ENCODE measurements around the gene CWF19L2. TPM values are rescaled to one million over a fixed set of nuclear protein-coding genes. Genes with fewer than 3 reads are reported as not detected.

The CWF19L2 gene
- total RNA-seq, 1 donor from 2014 or later, result 14.6 TPM

DNA sequence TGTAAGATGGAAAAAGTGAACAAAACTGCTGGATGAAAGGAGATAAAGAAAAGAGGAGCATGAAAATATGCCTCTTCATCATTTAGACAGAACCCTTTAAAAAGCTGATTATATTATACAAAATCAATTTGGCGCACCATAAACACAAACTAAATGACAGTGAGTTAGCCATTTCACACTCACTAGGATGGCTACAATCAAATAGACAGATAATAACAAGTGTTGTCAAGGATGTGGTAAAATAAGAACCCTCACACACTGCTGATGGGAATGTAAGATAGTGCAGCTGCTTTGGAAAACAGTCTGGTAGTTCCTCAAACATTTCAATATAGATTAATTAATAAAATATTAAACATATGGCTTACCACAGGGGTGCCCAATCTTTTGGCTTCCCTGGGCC is 99.7 kb downstream of the CWF19L2 start:
- intact Hi-C loops (cut with micrococcal nuclease), result no loop called here
- Mint-ChIP-seq H3K4me3 (ENCODE audit: low read depth) (no peak overlapping the region), H3K27me3 (ENCODE audit: low read depth) (no peaks in the 10 kb centered on the region), H3K4me1 (ENCODE audit: low read depth) (no peaks in the 10 kb centered on the region), H3K36me3 (ENCODE audit: low read depth) (peaks cover 11% of the 10 kb centered on the region), H3K9me3 (peaks cover 15% of the 10 kb centered on the region), H3K27ac (no peak overlapping the region)
- no peak for DNase-seq (ENCODE audit: low spot score)

GRCh38 chr11:107354780-107355179 is 102.8 kb downstream of the CWF19L2 start:
- H3K9me3 Mint-ChIP-seq, result peaks cover 4% of the 10 kb centered on the region
- no peak overlapping the region for H3K27ac Mint-ChIP-seq
- no peaks in the 10 kb centered on the region for H3K4me1 Mint-ChIP-seq (ENCODE audit: low read depth)
- H3K36me3 Mint-ChIP-seq (ENCODE audit: low read depth), result peaks cover 7% of the 10 kb centered on the region
- intact Hi-C loops (cut with micrococcal nuclease), result no loop called here
- no peak overlapping the region for H3K4me3 Mint-ChIP-seq (ENCODE audit: low read depth)
- no peaks in the 10 kb centered on the region for H3K27me3 Mint-ChIP-seq (ENCODE audit: low read depth)
- no peak for DNase-seq (ENCODE audit: low spot score)

DNA sequence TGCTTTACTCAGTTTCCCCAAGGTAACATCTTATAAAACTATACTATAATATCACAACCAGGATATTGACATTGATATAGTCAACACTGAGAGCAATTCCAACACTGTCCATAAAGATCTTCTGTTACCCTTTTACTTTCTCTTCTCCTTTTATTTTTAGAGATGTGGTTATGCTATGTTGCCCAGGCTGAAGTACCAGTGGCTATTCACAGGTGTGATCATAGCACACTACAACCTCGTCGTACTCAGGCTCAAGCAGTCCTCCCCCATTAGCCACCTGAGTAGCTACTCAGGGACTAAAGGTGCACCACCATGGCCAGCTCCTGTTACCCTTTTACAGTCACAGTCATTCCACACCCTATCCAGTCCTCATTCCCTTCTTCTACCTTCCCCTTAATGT is 119.7 kb downstream of the CWF19L2 start:
- intact Hi-C loops (cut with micrococcal nuclease), result no loop called here
- Mint-ChIP-seq H3K9me3 (no peaks in the 10 kb centered on the region), H3K4me1 (ENCODE audit: low read depth) (no peaks in the 10 kb centered on the region), H3K27me3 (ENCODE audit: low read depth) (no peaks in the 10 kb centered on the region), H3K27ac (no peak overlapping the region), H3K36me3 (ENCODE audit: low read depth) (peaks cover 3% of the 10 kb centered on the region), H3K4me3 (ENCODE audit: low read depth) (no peak overlapping the region)
- DNase-seq (ENCODE audit: low spot score), result no peak

DNA sequence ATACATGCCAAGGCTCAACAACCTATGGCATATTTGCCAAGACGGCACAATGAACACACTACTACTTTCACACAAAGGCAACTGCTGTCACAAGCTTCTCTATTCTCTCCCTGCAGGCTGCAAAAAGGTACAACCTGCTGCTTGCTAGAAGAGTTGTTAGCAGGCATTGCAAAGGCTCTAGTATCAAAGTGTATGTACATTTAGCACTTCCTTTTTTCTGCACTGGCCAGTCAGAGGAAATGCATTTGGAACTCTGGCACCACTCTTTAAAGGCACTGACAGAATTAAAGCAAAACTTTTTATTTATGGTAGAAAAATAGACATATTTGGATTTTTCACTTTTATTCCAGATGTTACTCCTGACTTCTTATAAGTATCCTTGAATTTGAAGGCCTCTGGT is 125.9 kb downstream of the CWF19L2 start:
- intact Hi-C loops (cut with micrococcal nuclease), result no loop called here
- H3K4me1 Mint-ChIP-seq (ENCODE audit: low read depth), result no peaks in the 10 kb centered on the region

GRCh38 chr11:107329164-107329563 is 128.5 kb downstream of the CWF19L2 start:
- Mint-ChIP-seq H3K36me3 (ENCODE audit: low read depth) (peaks cover 16% of the 10 kb centered on the region), H3K9me3 (no peaks in the 10 kb centered on the region), H3K27me3 (ENCODE audit: low read depth) (no peaks in the 10 kb centered on the region), H3K4me1 (ENCODE audit: low read depth) (no peaks in the 10 kb centered on the region), H3K27ac (no peak overlapping the region), H3K4me3 (ENCODE audit: low read depth) (no peak overlapping the region)
- DNase-seq (ENCODE audit: low spot score), result no peak
- intact Hi-C loops (cut with micrococcal nuclease), result no loop called here

More for the DNA sequence above, 125.9 kb downstream of the CWF19L2 start:
- no peaks in the 10 kb centered on the region for H3K9me3 Mint-ChIP-seq
- no peak for DNase-seq (ENCODE audit: low spot score)
- peaks cover 7% of the 10 kb centered on the region for H3K36me3 Mint-ChIP-seq (ENCODE audit: low read depth)
- H3K27ac Mint-ChIP-seq, result no peak overlapping the region
- no peak overlapping the region for H3K4me3 Mint-ChIP-seq (ENCODE audit: low read depth)
- no peaks in the 10 kb centered on the region for H3K27me3 Mint-ChIP-seq (ENCODE audit: low read depth)

- intact Hi-C loops (cut with micrococcal nuclease), result no loop called here
Observed at GRCh38 chr11:107316426-107316825, 141.2 kb downstream of the CWF19L2 start.

GRCh38 chr11:107307991-107308390 is 149.6 kb downstream of the CWF19L2 start:
- Mint-ChIP-seq H3K36me3 (ENCODE audit: low read depth) (peaks cover 16% of the 10 kb centered on the region), H3K9me3 (no peaks in the 10 kb centered on the region), H3K4me1 (ENCODE audit: low read depth) (no peaks in the 10 kb centered on the region), H3K4me3 (ENCODE audit: low read depth) (no peak overlapping the region), H3K27me3 (ENCODE audit: low read depth) (no peaks in the 10 kb centered on the region), H3K27ac (no peak overlapping the region)
- intact Hi-C loops (cut with micrococcal nuclease), result no loop called here
- no peak for DNase-seq (ENCODE audit: low spot score)

More at GRCh38 chr11:107316426-107316825, 141.2 kb downstream of the CWF19L2 start:
- Mint-ChIP-seq H3K36me3 (ENCODE audit: low read depth) (peaks cover 16% of the 10 kb centered on the region), H3K27me3 (ENCODE audit: low read depth) (no peaks in the 10 kb centered on the region), H3K27ac (no peak overlapping the region), H3K9me3 (peaks cover 12% of the 10 kb centered on the region), H3K4me3 (ENCODE audit: low read depth) (no peak overlapping the region), H3K4me1 (ENCODE audit: low read depth) (no peaks in the 10 kb centered on the region)
- DNase-seq (ENCODE audit: low spot score), result no peak

DNA sequence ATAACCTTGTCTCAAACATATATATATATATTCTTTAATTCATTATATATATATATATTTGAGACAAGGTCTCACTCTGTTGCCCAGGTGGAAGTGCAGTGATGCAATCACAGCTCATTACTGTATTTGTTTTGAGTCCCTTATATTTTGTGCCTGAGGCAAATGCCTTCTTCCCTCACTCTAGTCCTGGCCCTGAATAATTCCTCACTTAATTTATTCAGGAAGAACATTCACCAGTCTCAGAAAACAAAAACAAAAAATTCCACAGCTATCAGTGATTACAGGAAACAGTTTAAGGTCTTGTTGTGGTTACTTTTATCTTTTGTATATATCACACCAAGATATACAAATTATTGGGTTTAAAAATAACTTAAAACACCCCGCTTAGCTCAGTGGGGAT is 155.7 kb downstream of the CWF19L2 start:
- no peaks in the 10 kb centered on the region for H3K4me1 Mint-ChIP-seq (ENCODE audit: low read depth)
- intact Hi-C loops (cut with micrococcal nuclease), result no loop called here
- peaks cover 20% of the 10 kb centered on the region for H3K36me3 Mint-ChIP-seq (ENCODE audit: low read depth)
- DNase-seq (ENCODE audit: low spot score), result no peak
- peaks cover 7% of the 10 kb centered on the region for H3K9me3 Mint-ChIP-seq
- H3K27ac Mint-ChIP-seq, result no peak overlapping the region
- H3K27me3 Mint-ChIP-seq (ENCODE audit: low read depth), result no peaks in the 10 kb centered on the region
- no peak overlapping the region for H3K4me3 Mint-ChIP-seq (ENCODE audit: low read depth)

DNA sequence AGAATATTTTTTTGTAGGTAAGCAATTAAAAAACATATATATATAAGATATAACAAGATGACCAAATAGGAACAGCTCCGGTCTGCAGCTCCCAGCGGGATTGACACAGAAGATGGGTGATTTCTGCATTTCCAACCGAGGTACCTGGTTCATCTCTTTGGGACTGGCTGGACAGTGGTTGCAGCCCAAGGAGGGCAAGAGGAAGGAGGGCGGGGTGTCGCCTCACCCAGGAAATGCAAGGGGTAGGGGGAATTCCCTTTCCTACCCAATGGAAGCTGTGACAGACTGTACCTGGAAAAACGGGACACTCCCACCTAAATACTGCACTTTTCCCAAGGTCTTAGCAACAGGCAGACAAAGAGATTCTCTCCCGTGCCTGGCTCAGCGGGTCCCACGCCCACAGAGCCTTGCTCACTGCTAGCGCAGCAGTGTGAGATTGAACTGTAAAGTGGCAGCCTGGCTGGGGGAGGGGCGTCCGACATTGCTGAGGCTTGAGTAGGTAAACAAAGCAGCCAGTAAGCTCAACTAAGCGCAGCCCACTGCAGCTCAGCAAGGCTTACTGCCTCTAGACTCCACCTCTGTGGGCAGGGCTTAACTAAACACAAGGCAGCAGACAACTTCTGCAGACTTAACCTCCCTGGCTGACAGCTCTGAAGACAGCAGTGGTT is 163.8 kb downstream of the CWF19L2 start:
- peaks cover 39% of the 10 kb centered on the region for H3K36me3 Mint-ChIP-seq (ENCODE audit: low read depth)
- no peaks in the 10 kb centered on the region for H3K4me1 Mint-ChIP-seq (ENCODE audit: low read depth)
- H3K27ac Mint-ChIP-seq, result no peak overlapping the region
- DNase-seq (ENCODE audit: low spot score), result no peak
- H3K27me3 Mint-ChIP-seq (ENCODE audit: low read depth), result no peaks in the 10 kb centered on the region
- H3K4me3 Mint-ChIP-seq (ENCODE audit: low read depth), result no peak overlapping the region
- intact Hi-C loops (cut with micrococcal nuclease), result no loop called here
- peaks cover 19% of the 10 kb centered on the region for H3K9me3 Mint-ChIP-seq

- H3K4me1 Mint-ChIP-seq (ENCODE audit: low read depth), result no peaks in the 10 kb centered on the region
- DNase-seq (ENCODE audit: low spot score), result no peak
- H3K27ac Mint-ChIP-seq, result no peak overlapping the region
- intact Hi-C loops (cut with micrococcal nuclease), result no loop called here
- H3K36me3 Mint-ChIP-seq (ENCODE audit: low read depth), result no peaks in the 10 kb centered on the region
- H3K27me3 Mint-ChIP-seq (ENCODE audit: low read depth), result no peaks in the 10 kb centered on the region
- H3K4me3 Mint-ChIP-seq (ENCODE audit: low read depth), result no peak overlapping the region
- peaks cover 6% of the 10 kb centered on the region for H3K9me3 Mint-ChIP-seq
Observed at GRCh38 chr11:107282195-107282594, 175.4 kb downstream of the CWF19L2 start.

Other genes with a start within 250 kb of the CWF19L2 start
- 10.6 and 11.9 TPM in 2 replicates for gene ALKBH8, start 107.9 kb upstream of the CWF19L2 start, total RNA-seq
- gene ELMOD1, start 133.3 kb upstream of the CWF19L2 start, total RNA-seq, result not detected in 2 replicates